ENCODE results near the gene RFNG. TPM values are rescaled to one million over a fixed set of nuclear protein-coding genes. Genes with fewer than 3 reads are reported as not detected.

Gene RFNG
- total and polyA plus RNA-seq, 2 of the 13 experiments (the other 11 are each of a cell fraction or from before 2014, with no cell fraction given), result 61.4 to 64.0 TPM

GRCh38 chr17:82013772-82014321 lies 37.8 kb downstream of the RFNG start (continued):
- TF ChIP-seq CERS6 (CRISPR knock-in tag; IDR thresholded peaks at IDR 0.05) (no peak), ERF (CRISPR knock-in tag; IDR thresholded peaks at IDR 0.05) (no peak), ZNF768 (CRISPR knock-in tag; IDR thresholded peaks at IDR 0.05) (no peak), GLMP (CRISPR knock-in tag; IDR thresholded peaks at IDR 0.05; ENCODE audit: borderline replicate concordance) (no peak), NFATC3 (CRISPR knock-in tag; IDR thresholded peaks at IDR 0.05) (no peak), MED1 (CRISPR knock-in tag; IDR thresholded peaks at IDR 0.05) (peak; percentile 79), ZNF609 (CRISPR knock-in tag; IDR thresholded peaks at IDR 0.05; ENCODE audit: borderline replicate concordance) (peak; percentile 52), ETV6 (CRISPR knock-in tag; conservative IDR thresholded peaks at IDR 0.05) (no peak), KLF11 (CRISPR knock-in tag; IDR thresholded peaks at IDR 0.05) (no peak), DMAP1 (CRISPR knock-in tag; IDR thresholded peaks at IDR 0.05) (no peak), DRAP1 (CRISPR knock-in tag; IDR thresholded peaks at IDR 0.05) (no peak), PHF5A (CRISPR knock-in tag; IDR thresholded peaks at IDR 0.05; ENCODE audit: low read depth, unreplicated experiment) (no peak), FOXA3 (CRISPR knock-in tag; IDR thresholded peaks at IDR 0.05) (0 out of 2 replicates have a peak, but pooled peaks have one; percentile 45), ZFP41 (CRISPR knock-in tag; IDR thresholded peaks at IDR 0.05; ENCODE audit: borderline replicate concordance) (no peak), TBX3 (IDR thresholded peaks at IDR 0.05; ENCODE audit: borderline replicate concordance) (no peak), ZNF782 (CRISPR knock-in tag; IDR thresholded peaks at IDR 0.05; ENCODE audit: borderline replicate concordance) (no peak), SRF (IDR thresholded peaks at IDR 0.05; ENCODE audit: low read depth, low read length) (no peak), FUBP1 (CRISPR knock-in tag; IDR thresholded peaks at IDR 0.05; ENCODE audit: borderline replicate concordance) (no peak), HMG20A (CRISPR knock-in tag; IDR thresholded peaks at IDR 0.05; ENCODE audit: borderline replicate concordance) (peak; percentile 34; the same call in 1 of the 2 replicates), RARA (CRISPR knock-in tag; IDR thresholded peaks at IDR 0.05) (peak; percentile 89), TBX2 (CRISPR knock-in tag; IDR thresholded peaks at IDR 0.05; ENCODE audit: borderline replicate concordance) (peak; percentile 55; the same call in 1 of the 2 replicates), MBD4 (IDR thresholded peaks at IDR 0.05; ENCODE audit: borderline replicate concordance, low read length) (no peak), ZNF720 (CRISPR knock-in tag; IDR thresholded peaks at IDR 0.05) (no peak)
